ENCODE results near the gene LYG2.
"Not testable (repeated sequence)": the region's sequence is repeated elsewhere in the genome, so short reads cannot be mapped to it uniquely, and the experiment has no call there.

LYG2 gene

DNA sequence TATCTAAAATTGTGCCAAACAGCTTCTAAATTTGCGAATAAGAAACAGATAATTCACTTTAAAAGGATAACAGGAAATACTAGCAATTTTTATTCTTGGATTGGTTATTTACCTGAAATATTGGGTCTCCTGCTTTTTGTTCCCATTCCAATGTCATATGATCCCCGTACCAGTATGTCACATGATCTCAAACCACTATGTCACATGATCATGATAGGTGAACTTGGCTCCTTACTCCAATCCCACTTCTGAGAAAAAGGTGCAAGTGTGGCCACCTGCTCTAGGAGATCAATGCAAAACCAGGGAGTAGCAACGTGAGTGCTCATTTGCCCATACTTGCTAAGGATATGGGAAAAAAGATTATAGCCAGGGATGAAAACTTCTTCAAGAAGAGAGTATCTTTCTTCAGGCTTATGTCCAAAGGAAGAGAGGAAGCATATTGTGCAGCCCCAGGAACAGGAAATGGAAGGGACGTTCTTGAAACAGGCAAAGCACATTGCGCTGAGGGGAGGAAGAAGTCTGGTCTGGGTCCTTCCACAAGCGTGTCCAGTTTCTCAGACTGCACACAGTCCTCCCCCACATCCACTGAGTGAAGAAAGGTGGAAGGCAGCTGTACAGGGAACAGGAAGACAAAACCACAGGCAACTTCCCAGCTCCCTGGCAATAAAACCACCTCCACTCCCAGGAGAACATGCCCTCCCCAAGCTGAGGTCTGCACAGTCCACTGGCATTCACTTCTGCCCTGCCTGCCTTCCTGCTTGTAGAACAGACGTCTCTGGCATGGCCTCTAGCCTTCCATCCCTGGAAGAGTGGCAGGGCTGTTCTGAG, at the start of gene LYG2:
LYG2 (minus strand) TSS at position 176 of the 828 bp plus-strand sequence. CDS start 1,406 bp downstream, outside the sequence.
- no peak within 1 kb of the TSS for H3K27ac Mint-ChIP-seq
- ATAC-seq (replicated peaks) (no peak), DNase-seq (no peak)
- H3K36me3 Mint-ChIP-seq, result no peaks in the 10 kb centered on the region
- no peaks in the 10 kb centered on the region for H3K9me3 Mint-ChIP-seq
- H3K27me3 Mint-ChIP-seq, result no peaks in the 10 kb centered on the region
- no peak within 1 kb of the TSS for H3K4me3 Mint-ChIP-seq
- H3K4me1 Mint-ChIP-seq, result no peaks in the 10 kb centered on the region

DNA sequence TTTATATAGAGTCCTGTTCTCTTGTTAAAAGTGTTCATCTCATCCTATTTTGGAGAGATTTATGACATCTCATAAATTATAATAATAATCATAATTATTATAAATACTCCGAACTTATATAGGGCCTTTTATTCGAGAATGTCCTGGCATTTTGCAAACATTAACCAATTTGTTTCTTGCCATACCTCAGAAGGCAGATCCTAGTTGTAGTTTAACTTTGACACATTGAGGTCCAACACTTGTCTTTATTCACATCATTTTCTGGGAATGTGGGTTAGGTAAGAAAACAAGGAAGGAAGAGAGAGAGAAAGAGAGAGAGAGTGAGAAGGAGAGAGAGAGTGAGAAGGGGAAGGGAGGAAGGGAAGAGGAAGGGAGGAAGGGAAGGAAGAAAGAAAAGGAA, 45.6 kb upstream of the LYG2 start, which contains the start of gene LYG1:
LYG1 (minus strand) TSS at position 101 of the 400 bp plus-strand sequence. CDS start 5,527 bp downstream, outside the sequence.
- not testable (repeated sequence) for H3K4me3 Mint-ChIP-seq; H3K9me3 Mint-ChIP-seq; ATAC-seq (replicated peaks); H3K4me1 Mint-ChIP-seq; H3K27ac Mint-ChIP-seq; H3K27me3 Mint-ChIP-seq; DNase-seq
- peaks cover 45 to 65% of the 10 kb centered on the region in 2 donors for H3K36me3 Mint-ChIP-seq

GRCh38 chr2:99299580-99299979, 44.1 kb upstream of the LYG2 start:
- peaks cover 3 to 4% of the 10 kb centered on the region in 2 donors for H3K9me3 Mint-ChIP-seq
- H3K27me3 Mint-ChIP-seq, result no peaks in the 10 kb centered on the region
- H3K27ac Mint-ChIP-seq, result no peak overlapping the region
- H3K4me3 Mint-ChIP-seq, result no peak overlapping the region
- ATAC-seq (replicated peaks) (no peak), DNase-seq (no peak)
- no peaks in the 10 kb centered on the region for H3K4me1 Mint-ChIP-seq
- peaks cover 46 to 63% of the 10 kb centered on the region in 2 donors for H3K36me3 Mint-ChIP-seq

DNA sequence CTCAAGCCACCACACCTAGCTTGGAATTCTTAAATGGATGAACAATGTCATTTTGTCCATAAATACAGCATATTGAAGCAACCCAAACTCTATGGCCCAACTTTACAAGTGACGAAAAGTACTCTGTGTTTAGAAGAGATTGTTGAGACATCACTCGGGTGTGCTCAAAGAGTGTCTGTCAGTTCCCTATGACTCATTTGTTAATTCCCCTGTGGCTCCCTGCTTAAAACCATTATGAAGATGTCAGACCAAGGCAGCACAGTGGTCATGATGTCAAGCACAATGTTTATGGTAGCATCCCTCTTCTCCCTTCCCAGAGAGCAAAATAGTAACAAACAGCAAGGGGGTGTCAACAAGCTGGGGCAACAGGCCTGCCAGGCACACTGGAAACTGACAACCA, 42.5 kb upstream of the LYG2 start:
- Mint-ChIP-seq H3K4me3 (no peak overlapping the region), H3K9me3 (peaks cover 3 to 4% of the 10 kb centered on the region in 2 donors), H3K27me3 (no peaks in the 10 kb centered on the region), H3K27ac (no peak overlapping the region), H3K36me3 (peaks cover 40 to 54% of the 10 kb centered on the region in 2 donors), H3K4me1 (no peaks in the 10 kb centered on the region)
- no peak for DNase-seq
- peak in 1 of 2 donors; percentile 60 for ATAC-seq (replicated peaks)

DNA sequence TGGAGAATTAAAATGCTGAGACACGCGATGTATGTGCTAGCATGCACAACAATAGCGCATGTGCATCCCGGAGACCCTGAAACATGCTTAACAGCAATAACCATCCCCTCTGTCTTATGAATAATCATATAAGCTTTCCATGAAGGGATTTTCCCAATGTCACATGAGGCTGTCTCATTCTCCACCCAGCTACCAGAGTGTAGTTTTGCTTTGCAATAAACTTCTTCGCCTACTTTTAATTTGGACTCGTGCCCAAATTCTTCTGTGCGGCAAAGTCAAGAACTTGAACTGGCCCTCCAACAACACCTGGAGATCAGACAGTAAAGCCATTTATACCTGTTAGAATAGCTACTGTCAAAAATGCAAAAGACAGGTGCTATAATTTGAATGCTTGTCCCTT, 30.1 kb upstream of the LYG2 start:
- Mint-ChIP-seq H3K4me3 (no peak overlapping the region), H3K4me1 (peaks cover 0 to 5% of the 10 kb centered on the region in 2 donors), H3K36me3 (peaks cover 47 to 56% of the 10 kb centered on the region in 2 donors), H3K27me3 (no peaks in the 10 kb centered on the region), H3K27ac (peak overlapping the region; percentile 31), H3K9me3 (peaks cover 7 to 15% of the 10 kb centered on the region in 2 donors)
- DNase-seq (no peak), ATAC-seq (replicated peaks) (no peak)

DNA sequence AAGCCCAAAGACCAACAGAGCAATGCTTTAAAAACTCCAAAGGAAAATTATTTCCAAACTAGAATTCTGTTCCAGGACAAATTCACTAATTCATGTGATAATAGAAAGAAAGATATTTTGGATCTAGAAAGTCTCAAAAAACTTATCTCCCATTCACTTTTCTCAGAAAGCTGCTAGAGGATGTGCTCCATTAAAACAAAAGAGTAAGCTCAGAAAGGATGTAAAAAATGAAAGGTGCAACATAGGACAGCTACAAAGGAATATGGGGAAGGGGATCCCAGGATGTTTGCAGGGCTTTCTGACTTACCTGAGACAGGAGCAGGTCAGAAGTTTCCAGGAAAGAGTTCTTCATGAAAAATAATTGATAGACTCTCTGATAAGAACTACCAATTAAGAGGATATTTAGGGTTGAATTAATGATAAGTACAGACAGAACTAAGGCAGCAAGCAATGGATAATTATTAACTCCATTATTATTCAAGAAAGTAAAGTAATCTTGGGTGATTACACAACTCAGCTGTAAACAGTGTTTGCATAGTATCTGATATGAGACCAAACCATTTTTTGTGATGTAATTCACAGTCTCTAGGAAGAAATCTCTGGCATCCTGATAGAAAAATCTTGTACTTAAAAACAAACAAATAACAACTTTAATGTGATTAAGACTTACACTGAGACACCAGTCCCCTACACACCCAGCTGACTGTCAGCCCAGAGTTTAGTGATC, 24.7 kb upstream of the LYG2 start:
- H3K27me3 Mint-ChIP-seq, result peaks cover 0 to 4% of the 10 kb centered on the region in 2 donors
- H3K27ac Mint-ChIP-seq, result no peak overlapping the region
- ATAC-seq (replicated peaks) (no peak), DNase-seq (no peak)
- peaks cover 48 to 61% of the 10 kb centered on the region in 2 donors for H3K36me3 Mint-ChIP-seq
- H3K9me3 Mint-ChIP-seq, result peaks cover 16 to 24% of the 10 kb centered on the region in 2 donors
- H3K4me1 Mint-ChIP-seq, result peaks cover 0 to 5% of the 10 kb centered on the region in 2 donors
- H3K4me3 Mint-ChIP-seq, result no peak overlapping the region

DNA sequence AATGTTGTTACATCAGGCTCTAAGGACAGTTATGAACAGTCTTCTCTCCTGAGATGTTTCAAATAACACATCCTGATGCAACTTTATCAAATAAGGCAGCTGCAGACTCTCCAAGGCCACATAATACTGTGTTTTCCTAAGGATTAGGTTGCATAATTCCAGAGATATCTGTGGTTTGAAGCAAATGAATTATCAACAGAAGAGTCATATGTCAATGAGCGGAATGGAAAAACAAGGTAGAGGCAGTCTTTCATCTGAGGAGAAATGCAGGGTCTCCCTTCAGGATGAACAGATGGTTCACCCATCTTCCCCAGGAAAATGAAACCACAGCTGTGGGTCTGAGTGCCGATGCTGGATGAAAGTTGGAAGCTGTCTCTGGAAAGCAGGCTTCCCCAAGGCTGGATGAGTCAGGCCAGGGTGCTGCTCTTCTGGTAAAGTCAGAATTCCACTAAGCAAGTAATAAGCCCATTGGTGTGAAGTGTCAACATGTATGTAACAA, 23.4 kb upstream of the LYG2 start:
- peaks cover 0 to 4% of the 10 kb centered on the region in 2 donors for H3K27me3 Mint-ChIP-seq
- DNase-seq, result no peak
- H3K4me1 Mint-ChIP-seq, result peaks cover 0 to 5% of the 10 kb centered on the region in 2 donors
- H3K9me3 Mint-ChIP-seq, result peaks cover 16 to 24% of the 10 kb centered on the region in 2 donors
- H3K36me3 Mint-ChIP-seq, result peaks cover 37 to 49% of the 10 kb centered on the region in 2 donors
- no peak overlapping the region for H3K27ac Mint-ChIP-seq
- H3K4me3 Mint-ChIP-seq, result no peak overlapping the region
- ATAC-seq (replicated peaks), result no peak

DNA sequence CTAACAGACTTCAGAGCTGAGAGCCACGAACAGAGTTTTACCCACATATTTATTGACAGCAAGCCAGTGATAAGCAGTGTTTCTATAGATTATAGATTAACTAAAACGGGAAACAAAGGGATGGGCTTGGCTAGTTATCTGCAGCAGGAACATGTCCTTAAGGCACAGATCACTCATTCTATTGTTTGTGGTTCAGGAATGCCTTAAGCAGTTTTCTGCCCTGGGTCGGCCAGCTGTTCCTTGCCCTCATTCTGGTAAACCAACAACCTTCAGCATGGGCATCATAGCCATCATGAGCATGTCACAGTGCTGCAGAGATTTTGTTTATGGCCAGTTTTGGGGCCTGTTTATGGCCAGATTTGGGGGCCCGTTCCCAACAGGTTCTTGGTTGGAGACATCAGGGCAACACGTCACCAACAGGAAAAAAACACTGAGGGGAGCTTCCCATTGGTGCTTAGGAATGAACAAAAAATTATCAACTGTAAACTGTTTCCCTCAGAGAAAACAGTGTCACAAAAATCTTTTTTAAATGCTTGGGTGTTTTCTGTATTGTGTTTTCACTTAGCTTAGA, 22.8 kb upstream of the LYG2 start:
- H3K4me3 Mint-ChIP-seq; H3K27ac Mint-ChIP-seq; H3K4me1 Mint-ChIP-seq; ATAC-seq (replicated peaks); DNase-seq; H3K27me3 Mint-ChIP-seq: not testable (repeated sequence)
- H3K36me3 Mint-ChIP-seq, result peaks cover 34 to 45% of the 10 kb centered on the region in 2 donors
- peaks cover 13 to 20% of the 10 kb centered on the region in 2 donors for H3K9me3 Mint-ChIP-seq

- ATAC-seq (replicated peaks), result no peak
- Mint-ChIP-seq H3K4me1 (peaks cover 0 to 5% of the 10 kb centered on the region in 2 donors), H3K4me3 (no peak overlapping the region), H3K36me3 (peaks cover 27 to 36% of the 10 kb centered on the region in 2 donors), H3K27ac (no peak overlapping the region), H3K9me3 (peaks cover 17% of the 10 kb centered on the region in 2 donors), H3K27me3 (peaks cover 0 to 4% of the 10 kb centered on the region in 2 donors)
- no peak for DNase-seq
Measured at GRCh38 chr2:99275882-99276281, 20.4 kb upstream of the LYG2 start.

GRCh38 chr2:99261242-99261641, 5.8 kb upstream of the LYG2 start:
- Mint-ChIP-seq H3K27ac (no peak overlapping the region), H3K4me3 (no peak overlapping the region), H3K36me3 (peaks cover 0 to 5% of the 10 kb centered on the region in 2 donors), H3K4me1 (no peaks in the 10 kb centered on the region), H3K27me3 (no peaks in the 10 kb centered on the region), H3K9me3 (no peaks in the 10 kb centered on the region)
- ATAC-seq (replicated peaks), result no peak
- no peak for DNase-seq

- H3K36me3 Mint-ChIP-seq, result peaks cover 0 to 5% of the 10 kb centered on the region in 2 donors
Measured at GRCh38 chr2:99260184-99260583, 4.7 kb upstream of the LYG2 start.

DNA sequence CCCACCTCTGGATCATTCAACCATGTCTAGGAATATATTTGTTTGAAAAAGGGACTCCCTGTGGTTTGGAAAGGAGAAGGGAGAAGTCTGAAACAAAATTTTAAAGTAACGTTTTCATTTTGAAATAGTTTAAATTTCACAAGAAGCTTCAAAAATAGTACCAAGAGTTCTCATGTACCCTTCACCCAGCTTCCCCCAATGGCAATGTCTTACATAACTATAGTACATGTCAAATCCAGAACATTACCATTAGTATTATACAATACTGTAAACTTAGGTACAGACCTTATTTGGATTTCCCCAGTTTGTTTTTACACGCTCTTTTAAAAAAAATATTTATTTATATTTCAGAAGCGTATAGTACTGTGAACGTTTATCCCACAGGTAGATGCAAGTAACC, 4.0 kb upstream of the LYG2 start:
- Mint-ChIP-seq H3K27me3 (no peaks in the 10 kb centered on the region), H3K9me3 (no peaks in the 10 kb centered on the region), H3K4me1 (no peaks in the 10 kb centered on the region), H3K27ac (no peak overlapping the region), H3K4me3 (no peak overlapping the region), H3K36me3 (peaks cover 0 to 5% of the 10 kb centered on the region in 2 donors)
- DNase-seq (no peak), ATAC-seq (replicated peaks) (no peak)

More at GRCh38 chr2:99260184-99260583, 4.7 kb upstream of the LYG2 start:
- H3K27ac Mint-ChIP-seq, result no peak overlapping the region
- no peaks in the 10 kb centered on the region for H3K9me3 Mint-ChIP-seq
- no peaks in the 10 kb centered on the region for H3K4me1 Mint-ChIP-seq
- H3K4me3 Mint-ChIP-seq, result no peak overlapping the region
- ATAC-seq (replicated peaks), result no peak
- H3K27me3 Mint-ChIP-seq, result no peaks in the 10 kb centered on the region
- DNase-seq, result no peak

DNA sequence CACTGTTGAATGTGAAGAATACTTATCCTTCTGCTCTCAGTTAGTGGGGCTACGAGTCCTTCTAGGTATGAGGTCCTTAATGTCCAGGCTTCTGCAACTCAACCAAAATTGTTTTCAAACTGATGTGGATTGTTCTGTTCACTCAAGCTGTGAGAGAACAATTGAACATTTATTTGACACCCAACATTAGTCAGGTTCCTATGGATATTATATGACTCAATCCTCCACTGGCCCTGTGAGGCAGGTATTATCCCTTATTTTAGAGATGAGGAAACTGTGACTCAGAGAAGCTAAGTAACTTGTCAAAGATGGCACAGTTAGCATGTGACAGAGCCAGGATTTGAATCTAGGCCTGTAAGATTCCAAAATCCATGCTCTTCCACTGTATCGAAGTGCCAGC, 1.2 kb upstream of the LYG2 start:
- no peak overlapping the region for H3K4me3 Mint-ChIP-seq
- DNase-seq (no peak), ATAC-seq (replicated peaks) (no peak)
- no peaks in the 10 kb centered on the region for H3K4me1 Mint-ChIP-seq
- H3K27ac Mint-ChIP-seq, result no peak overlapping the region
- H3K36me3 Mint-ChIP-seq, result no peaks in the 10 kb centered on the region
- no peaks in the 10 kb centered on the region for H3K27me3 Mint-ChIP-seq
- H3K9me3 Mint-ChIP-seq, result no peaks in the 10 kb centered on the region

GRCh38 chr2:99249951-99250350, 5.5 kb downstream of the LYG2 start:
- no peak overlapping the region for H3K4me3 Mint-ChIP-seq
- ATAC-seq (replicated peaks) (no peak), DNase-seq (no peak)
- peaks cover 0 to 2% of the 10 kb centered on the region in 2 donors for H3K9me3 Mint-ChIP-seq
- H3K36me3 Mint-ChIP-seq, result peaks cover 0 to 1% of the 10 kb centered on the region in 2 donors
- H3K27ac Mint-ChIP-seq, result no peak overlapping the region
- no peaks in the 10 kb centered on the region for H3K4me1 Mint-ChIP-seq
- H3K27me3 Mint-ChIP-seq, result no peaks in the 10 kb centered on the region

Data from stimulated activated naive B cell treated with anti-CD40 and anti-IgM and Interleukin-4, amounts not matched to agents 10 μg/mL and 1 μg/mL and 100 μg/mL, for 72 hours (primary cell).